Stimulated activated CD8-positive, alpha-beta memory T cell treated with anti-CD3 and anti-CD28 coated beads, Interleukin-4, amount 100 ng/mL, for 4 hours (primary cell): ENCODE measurements around the gene SNRNP70.

Source experiments
- DNase-seq, 2 donors: peaks; one replicate each; pipeline ENCODE4 v3.0.0-alpha.2; 2020; ENCODE audit warnings: low read depth in 2 of 2, low spot score in 1 of 2

The SNRNP70 gene

GRCh38 chr19:49097453-49098288, 12.4 kb downstream of the SNRNP70 start:
- DNase-seq, result peak; percentile 44 to 51

DNA sequence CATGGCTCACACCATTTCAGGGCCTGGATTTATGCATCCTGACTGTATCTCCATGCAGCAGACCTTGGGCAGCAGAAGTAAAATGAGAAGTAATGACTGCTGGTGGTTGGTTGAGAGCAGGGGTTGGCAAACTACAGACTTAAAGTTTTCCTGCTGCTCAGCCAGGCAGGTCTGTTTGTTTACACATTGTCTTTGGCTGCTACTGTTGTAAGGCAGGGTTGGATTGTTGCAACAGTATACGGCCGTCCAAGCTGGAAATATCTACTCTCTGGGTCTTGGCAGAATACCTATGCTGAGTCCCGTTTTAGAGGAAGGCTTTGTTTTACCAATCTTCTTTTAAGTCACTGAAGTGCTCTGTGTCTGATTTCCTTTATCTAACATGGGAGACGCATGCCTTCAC, 13.5 kb downstream of the SNRNP70 start:
- no peak for DNase-seq

DNA sequence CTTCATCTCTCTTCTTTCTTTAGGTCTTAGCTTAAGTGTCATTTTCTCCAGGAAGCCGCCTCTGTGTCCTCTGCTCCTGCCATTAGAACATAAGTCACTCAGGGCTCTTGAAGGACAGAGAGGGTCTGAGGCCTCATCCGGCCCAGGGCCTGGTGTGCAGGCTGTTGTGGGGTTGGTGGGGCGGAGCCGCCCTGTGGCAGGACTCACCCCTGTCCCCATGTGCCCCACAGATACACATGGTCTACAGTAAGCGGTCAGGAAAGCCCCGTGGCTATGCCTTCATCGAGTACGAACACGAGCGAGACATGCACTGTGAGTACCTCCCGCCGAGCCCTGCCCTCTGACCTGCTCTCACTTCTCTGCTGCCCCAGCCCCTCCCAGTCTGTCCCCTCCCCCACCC, 15.9 kb downstream of the SNRNP70 start:
- DNase-seq, result no peak

GRCh38 chr19:49102303-49102702, 17.1 kb downstream of the SNRNP70 start:
- no peak for DNase-seq

DNA sequence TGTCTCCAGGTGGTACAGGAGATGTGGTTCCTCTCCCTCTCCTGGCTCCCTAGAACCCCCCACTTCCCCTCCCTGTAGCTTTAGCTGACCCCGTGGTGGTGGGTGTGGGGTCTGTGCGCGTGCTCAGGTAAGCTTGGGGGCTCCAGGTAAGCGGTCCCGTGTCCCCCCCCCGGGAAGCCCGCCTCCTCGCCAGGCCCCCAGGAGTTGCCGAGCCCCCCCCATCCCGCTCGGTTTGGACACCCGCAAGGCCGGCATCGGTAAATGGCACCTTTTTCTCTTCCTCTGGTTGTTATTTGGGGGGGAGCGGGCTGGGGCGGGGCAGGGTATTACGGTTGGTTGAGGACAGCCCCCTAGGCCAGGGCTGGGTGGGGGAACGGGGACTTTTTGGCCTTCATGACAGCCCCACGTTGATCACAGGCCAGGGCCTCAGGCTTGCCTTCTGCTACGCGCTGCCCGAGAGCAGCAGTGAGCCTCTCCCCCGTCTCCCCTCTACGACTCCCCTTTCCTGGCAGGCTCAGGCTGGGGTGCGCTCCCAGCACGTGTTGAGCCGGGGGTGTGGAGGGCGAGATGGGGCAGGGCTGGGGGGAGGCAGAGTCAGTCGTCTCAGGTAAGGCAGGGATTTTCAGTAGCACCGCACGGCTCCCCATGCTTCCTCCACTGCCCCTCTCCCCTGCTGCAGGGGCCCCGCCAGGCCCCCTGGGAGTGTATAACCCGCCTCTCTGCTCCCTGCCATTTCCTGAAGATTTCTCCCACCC, 18.3 kb downstream of the SNRNP70 start:
- no peak for DNase-seq

- DNase-seq, result no peak
These were observed 19.1 kb downstream of the SNRNP70 start for GRCh38 chr19:49104229-49104864.

DNA sequence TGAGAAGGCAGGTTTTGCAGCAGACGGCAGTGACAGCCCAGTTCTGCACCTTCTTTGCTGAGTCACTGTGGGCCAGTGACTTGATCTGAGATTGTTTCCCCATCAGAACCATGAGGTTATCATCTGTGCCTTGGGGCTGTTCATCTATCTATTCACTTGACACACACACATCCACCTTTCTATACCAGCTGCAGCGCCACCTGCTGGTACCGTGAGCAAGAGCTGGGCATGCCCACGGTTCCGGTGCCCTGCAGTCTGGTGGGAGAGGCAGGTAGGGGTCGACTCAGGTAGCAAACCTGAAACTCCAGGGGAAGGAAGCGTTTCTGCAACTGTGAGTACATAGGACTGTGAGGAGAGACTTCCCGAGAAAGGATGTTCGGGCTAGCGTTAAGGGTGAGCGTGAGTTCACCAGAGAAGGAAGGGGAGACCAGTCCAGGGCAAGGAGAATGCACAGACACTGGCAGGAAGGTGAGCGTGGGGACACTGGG, 21.4 kb downstream of the SNRNP70 start:
- DNase-seq, result peak; percentile 35 to 37

- DNase-seq, result no peak
These were observed 22.6 kb downstream of the SNRNP70 start for GRCh38 chr19:49107625-49108459.

- DNase-seq, result no peak
These were observed 23.8 kb downstream of the SNRNP70 start for GRCh38 chr19:49109051-49109450.

DNA sequence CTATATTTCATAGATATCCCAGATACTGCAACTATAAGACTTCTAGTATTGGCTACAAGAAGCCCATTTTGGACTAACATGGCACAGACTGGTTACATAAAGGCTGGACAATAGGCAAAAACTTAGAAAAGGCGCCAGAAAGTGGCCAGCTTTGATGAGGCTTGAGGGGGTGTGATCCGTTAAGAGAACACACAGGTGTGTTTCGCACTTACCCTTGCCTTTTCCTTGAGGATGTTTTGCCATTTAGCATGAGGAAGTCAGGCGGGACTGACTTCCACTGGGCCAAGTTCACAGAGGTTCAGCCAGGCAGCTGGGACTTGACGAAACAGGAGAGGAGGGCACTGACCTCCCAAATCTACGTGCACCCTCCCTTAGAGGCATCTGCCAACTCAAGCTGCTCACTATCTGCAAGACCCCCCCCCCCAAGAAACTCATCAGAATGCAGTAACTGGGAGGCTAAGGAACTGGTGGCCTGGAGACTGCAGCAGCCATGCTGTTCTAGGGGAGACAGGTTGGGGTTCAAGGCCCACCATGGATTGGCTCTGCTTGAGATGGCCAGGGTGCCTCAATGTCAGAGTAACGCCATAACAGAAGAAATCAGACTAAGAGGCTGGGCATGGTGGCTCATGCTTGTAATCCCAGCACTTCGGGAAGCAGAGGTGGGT, 24.4 kb downstream of the SNRNP70 start:
- DNase-seq, result no peak

GRCh38 chr19:49110567-49110966, 25.3 kb downstream of the SNRNP70 start:
- no peak for DNase-seq

DNA sequence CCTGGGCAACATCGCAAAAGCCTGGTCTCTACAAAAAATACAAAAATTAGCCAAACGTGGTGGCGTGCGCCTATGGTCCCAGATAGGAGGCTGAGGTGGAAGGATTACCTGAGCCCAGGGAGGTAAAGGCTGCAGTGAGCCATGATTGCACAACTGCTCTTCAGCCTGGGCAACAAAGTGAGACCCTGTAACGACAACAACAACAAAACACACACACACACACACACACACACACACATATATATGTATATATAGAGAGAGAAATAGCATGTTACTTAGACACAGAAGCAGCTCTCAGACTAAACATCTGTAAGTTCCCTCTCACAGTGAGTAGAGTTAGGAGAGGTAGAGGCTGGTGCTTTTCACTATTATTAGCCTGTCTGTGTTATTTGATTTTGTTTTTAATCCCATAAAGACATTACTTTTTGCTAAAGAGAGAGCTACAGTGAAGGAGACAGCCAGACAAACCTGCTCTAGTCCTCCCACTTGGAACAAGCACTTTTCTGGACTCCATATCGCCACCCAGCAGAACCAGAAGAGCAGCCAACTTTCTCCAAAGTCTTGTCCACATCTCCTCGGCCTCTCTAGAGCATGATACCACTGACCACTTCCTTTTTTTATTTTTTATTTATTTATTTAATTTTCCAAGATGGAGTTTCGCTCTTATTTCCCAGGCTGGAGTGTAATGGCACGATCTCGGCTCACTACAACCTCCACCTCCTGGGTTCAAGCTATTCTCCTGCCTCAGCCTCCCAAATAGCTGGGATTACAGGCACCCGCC, 26.2 kb downstream of the SNRNP70 start:
- no peak for DNase-seq

DNA sequence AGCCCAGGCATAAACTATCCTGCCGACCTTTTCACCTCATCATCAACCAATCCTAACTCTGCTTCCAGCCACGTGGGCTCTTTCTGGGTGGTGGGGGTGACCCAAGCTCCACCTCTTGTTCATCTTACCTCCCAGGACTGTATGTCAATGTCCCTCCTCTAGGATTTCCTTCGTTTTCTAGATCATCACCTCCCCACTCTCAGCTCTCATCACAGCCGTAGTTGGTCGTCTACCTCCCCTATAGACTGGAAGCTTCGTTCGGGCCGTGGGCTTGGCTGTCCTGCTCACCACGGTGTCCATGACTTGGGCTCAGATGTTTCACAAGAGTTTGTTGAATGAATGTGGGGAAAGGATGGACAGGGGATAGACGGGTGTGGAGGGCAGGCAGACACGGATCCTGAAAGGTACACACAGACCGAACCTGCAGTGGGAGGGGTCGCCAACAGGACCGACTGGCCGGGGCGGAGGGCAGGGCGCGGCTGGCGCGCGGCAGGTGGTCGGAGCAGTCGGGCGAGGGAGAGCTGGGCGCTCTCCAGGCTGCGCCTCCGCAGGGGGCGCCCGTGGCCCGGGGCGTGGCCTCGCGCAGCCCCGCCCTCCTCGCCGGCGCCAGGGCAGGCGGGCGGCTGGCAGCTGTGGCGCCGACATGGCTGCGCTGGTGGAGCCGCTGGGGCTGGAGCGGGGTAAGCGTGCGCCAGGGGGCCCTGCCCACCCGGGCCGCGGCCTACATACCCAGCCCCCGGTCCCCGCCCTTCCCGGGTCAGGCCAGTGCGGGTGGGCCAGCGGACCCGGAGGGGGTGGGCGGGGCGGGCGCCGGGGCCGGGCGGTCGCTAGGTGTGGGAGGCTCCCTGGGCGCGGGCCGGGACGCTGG, 28.7 kb downstream of the SNRNP70 start, which contains the start of gene LIN7B:
Gene LIN7B, plus strand, starts transcription at position 609 of the 868 bp plus-strand sequence. Its CDS starts 35 bp downstream, at position 644.
- no peak for DNase-seq

- DNase-seq, result no peak
These were observed 29.5 kb downstream of the SNRNP70 start for GRCh38 chr19:49114630-49115363.

- no peak for DNase-seq
These were observed 31.3 kb downstream of the SNRNP70 start for GRCh38 chr19:49116544-49116943.

DNA sequence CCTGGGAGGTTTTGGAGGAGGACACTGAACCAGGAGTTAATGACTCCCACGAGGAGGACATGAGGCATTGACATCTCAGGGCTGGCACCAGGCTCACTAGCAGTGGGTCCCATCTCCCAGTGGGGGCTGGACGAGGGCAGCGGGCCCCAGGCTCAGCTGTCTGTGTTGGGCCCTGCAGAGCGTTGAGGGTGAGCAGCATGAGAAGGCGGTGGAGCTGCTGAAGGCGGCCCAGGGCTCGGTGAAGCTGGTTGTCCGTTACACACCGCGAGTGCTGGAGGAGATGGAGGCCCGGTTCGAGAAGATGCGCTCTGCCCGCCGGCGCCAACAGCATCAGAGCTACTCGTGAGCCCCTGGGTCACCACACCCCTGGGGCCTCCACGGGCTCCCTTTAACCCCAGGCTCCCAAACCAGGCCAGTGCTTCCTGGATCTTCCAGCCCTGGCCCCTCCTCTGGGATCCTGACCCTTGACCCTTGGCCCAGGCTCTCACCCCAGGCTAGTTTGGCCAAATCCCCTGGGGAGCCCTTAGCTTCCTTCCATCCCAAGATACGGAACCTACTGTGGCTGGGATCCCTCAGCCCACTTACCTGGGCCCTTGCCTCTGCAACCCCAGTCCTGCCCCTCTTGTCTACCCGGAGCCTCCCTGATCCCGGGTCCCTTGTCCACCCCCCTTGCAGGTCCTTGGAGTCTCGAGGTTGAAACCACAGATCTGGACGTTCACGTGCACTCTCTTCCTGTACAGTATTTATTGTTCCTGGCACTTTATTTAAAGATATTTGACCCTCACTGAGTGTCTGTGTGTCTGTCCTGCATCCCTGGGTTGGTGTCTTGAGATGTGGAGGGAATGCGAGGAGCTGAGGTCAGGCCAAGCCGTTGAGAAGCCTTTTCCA, 32.7 kb downstream of the SNRNP70 start:
- no peak for DNase-seq
